ENCODE measurements around the gene LDLRAD1. TPM values are rescaled to one million over a fixed set of nuclear protein-coding genes. Genes with fewer than 3 reads are reported as not detected.
A peak's percentile ranks its signal among the peaks of the same experiment; 100 is the strongest.
"Not testable (repeated sequence)": the region's sequence is repeated elsewhere in the genome, so short reads cannot be mapped to it uniquely, and the experiment has no call there.

Gene LDLRAD1
- total RNA-seq, 1 donor = not detected

DNA sequence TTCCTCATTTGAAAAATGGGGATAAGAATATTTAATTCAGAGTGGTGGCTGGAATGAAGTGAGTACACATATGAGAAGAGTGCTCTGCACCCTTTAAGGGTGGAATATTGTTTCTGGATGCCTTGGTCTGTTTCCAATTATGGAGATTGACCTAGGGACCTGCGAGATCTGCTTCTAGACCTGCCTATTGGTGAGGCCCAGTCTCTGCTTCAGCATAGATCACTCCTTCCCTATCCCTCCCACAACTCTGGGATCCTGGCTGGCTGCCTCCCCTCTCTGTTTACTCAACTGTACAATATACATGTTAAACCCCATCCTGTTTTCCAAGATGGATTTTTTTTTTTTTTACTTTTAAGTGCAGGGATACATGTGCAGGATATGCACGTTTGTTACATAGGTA lies 6.4 kb upstream of the LDLRAD1 start:
- Histone ChIP-seq H3K4me1 (ENCODE audit: insufficient read depth, low read length) (no peaks in the 10 kb centered on the region), H2AFZ (ENCODE audit: low read length) (no peak overlapping the region), H4K20me1 (ENCODE audit: insufficient read depth, low read length) (no peaks in the 10 kb centered on the region), H3K9me3 (ENCODE audit: low read depth, low read length) (no peaks in the 10 kb centered on the region), H3K27ac (ENCODE audit: low read depth, low read length) (no peak overlapping the region), H3K36me3 (ENCODE audit: insufficient read depth, low read length) (no peaks in the 10 kb centered on the region), H3K27me3 (ENCODE audit: insufficient read depth, low read length) (no peaks in the 10 kb centered on the region), H3K4me2 (ENCODE audit: insufficient read depth, low read length) (no peak overlapping the region), H3K79me2 (ENCODE audit: insufficient read depth, low read length) (no peaks in the 10 kb centered on the region), H3K4me3 (ENCODE audit: insufficient read depth, low read length) (no peak overlapping the region)
- no peak for TF ChIP-seq CTCF (IDR thresholded peaks at IDR 0.05; ENCODE audit: extremely low read depth, low read depth, low read length)
- DNase-seq (ENCODE audit: insufficient read length, low spot score, missing footprints) = no peak

DNA sequence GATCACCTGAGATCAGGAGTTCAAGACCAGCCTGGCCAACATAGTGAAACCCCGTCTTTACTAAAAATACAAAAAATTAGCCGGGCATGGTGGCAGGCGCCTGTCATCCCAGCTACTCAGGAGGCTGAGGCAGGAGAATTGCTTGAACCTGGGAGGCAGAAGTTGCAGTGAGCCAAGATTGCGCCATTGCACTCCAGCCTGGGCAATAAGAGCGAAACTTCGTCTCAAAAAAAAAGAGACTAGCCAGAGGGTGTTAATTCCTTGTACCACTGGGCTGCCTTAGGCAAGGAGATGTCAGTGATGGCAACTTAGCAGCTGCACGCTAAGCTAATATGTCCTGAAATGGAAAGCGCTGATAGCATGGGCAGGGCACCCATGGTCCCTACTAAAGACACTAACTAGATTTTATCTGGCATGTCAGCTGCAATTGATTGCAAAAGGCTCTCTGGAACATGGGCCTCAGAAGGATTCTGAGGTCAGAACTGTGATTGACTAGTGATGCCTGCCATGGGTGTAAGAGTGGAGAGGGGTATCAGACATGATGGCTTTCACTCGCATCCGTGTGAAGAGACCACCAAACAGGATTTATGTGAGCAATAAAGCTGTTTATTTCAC lies 1.7 kb upstream of the LDLRAD1 start:
- not testable (repeated sequence) for H2AFZ ChIP-seq (ENCODE audit: low read length); H3K4me1 ChIP-seq (ENCODE audit: insufficient read depth, low read length); H3K36me3 ChIP-seq (ENCODE audit: insufficient read depth, low read length); H3K79me2 ChIP-seq (ENCODE audit: insufficient read depth, low read length); DNase-seq (ENCODE audit: insufficient read length, low spot score, missing footprints); H3K4me3 ChIP-seq (ENCODE audit: insufficient read depth, low read length); H4K20me1 ChIP-seq (ENCODE audit: insufficient read depth, low read length); H3K4me2 ChIP-seq (ENCODE audit: insufficient read depth, low read length); H3K27ac ChIP-seq (ENCODE audit: low read depth, low read length); H3K9me3 ChIP-seq (ENCODE audit: low read depth, low read length)
- peaks cover 18% of the 10 kb centered on the region for H3K27me3 ChIP-seq (ENCODE audit: insufficient read depth, low read length)

DNA sequence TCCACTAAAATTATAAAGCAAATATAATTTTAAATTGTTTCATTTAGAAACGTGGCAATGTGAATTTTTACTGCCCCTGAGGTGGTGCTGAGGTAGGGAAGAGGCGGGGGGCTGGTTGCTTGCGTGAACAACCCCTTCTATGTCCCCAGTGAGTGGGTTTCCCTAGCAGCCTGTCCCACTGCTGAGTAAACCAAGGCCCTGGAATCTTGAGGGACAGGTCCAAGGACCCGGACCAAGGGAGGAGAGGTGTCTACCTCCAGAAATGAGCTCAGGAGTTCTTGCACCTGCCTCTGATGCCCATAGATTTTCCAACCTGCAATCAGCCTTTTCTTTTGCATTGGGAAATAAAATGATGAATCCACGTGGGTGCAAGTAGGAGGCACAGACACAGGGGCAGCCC lies 649 bp upstream of the LDLRAD1 start:
- Histone ChIP-seq H3K27me3 (ENCODE audit: insufficient read depth, low read length) (peaks cover 18% of the 10 kb centered on the region), H3K79me2 (ENCODE audit: insufficient read depth, low read length) (no peaks in the 10 kb centered on the region), H3K4me3 (ENCODE audit: insufficient read depth, low read length) (no peak overlapping the region), H3K36me3 (ENCODE audit: insufficient read depth, low read length) (no peaks in the 10 kb centered on the region), H2AFZ (ENCODE audit: low read length) (no peak overlapping the region), H3K9me3 (ENCODE audit: low read depth, low read length) (no peaks in the 10 kb centered on the region), H3K4me2 (ENCODE audit: insufficient read depth, low read length) (no peak overlapping the region), H4K20me1 (ENCODE audit: insufficient read depth, low read length) (no peaks in the 10 kb centered on the region), H3K4me1 (ENCODE audit: insufficient read depth, low read length) (no peaks in the 10 kb centered on the region), H3K27ac (ENCODE audit: low read depth, low read length) (no peak overlapping the region)
- DNase-seq (ENCODE audit: insufficient read length, low spot score, missing footprints) = no peak
- TF ChIP-seq CTCF (IDR thresholded peaks at IDR 0.05; ENCODE audit: extremely low read depth, low read depth, low read length) = no peak

DNA sequence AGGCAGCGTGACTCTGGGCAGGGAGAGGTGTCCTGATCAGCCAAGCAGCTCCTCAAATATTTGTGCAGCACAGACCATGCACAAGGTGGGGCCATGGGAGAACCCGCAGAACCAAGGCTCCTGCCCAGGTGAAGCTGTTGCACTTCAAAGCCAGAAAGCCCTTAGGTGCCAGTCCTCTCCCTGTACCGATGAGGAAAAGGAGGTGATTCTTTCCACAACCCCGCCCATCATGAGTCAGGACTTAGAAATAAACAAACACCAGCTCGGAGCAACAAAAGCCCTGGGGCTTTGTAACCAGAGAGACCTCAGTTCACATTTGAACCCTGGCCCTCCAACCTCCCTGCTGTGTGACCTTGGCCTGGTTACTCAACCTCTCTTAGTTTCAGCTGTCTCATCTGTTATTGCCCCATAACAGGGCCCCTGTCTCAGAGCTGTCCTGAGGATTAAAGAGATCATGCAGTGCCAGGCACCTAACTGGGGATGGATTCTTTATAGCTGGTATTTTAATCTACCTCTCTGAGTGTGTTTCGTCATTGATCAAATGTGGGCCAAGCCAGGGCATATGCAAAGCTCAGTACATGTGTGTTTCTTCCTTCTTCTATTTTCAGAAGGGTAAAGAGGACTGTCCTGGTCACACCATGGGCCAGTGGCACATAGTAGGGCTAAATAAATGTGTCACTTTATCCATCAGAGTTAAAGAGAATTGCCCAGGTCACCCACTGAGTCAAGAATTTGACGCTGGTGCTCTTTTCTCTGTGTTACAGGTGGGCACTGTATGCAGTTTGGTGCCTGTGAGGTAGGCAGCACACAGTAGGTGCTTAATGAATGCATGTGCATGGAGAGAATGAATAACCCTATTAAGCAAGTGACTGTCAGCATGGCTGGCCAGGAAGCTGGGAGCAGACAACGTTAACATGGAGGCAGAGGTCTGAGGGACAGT lies 1.4 kb downstream of the LDLRAD1 start:
- no peaks in the 10 kb centered on the region for H3K79me2 ChIP-seq (ENCODE audit: insufficient read depth, low read length)
- H4K20me1 ChIP-seq (ENCODE audit: insufficient read depth, low read length) = no peaks in the 10 kb centered on the region
- H3K27me3 ChIP-seq (ENCODE audit: insufficient read depth, low read length) = peaks cover 33% of the 10 kb centered on the region
- H3K36me3 ChIP-seq (ENCODE audit: insufficient read depth, low read length) = no peaks in the 10 kb centered on the region
- peak; percentile 82 for DNase-seq (ENCODE audit: insufficient read length, low spot score, missing footprints)
- no peak overlapping the region for H3K27ac ChIP-seq (ENCODE audit: low read depth, low read length)
- H3K4me3 ChIP-seq (ENCODE audit: insufficient read depth, low read length) = no peak overlapping the region
- H3K9me3 ChIP-seq (ENCODE audit: low read depth, low read length) = no peaks in the 10 kb centered on the region
- H3K4me1 ChIP-seq (ENCODE audit: insufficient read depth, low read length) = no peaks in the 10 kb centered on the region
- H2AFZ ChIP-seq (ENCODE audit: low read length) = no peak overlapping the region
- H3K4me2 ChIP-seq (ENCODE audit: insufficient read depth, low read length) = no peak overlapping the region
- no peak for TF ChIP-seq CTCF (IDR thresholded peaks at IDR 0.05; ENCODE audit: extremely low read depth, low read depth, low read length)

All from osteoblast (primary cell).